Gastrocnemius medialis (tissue), 4 donors: ENCODE data around the gene ZDHHC17. TPM values are rescaled to one million over a fixed set of nuclear protein-coding genes. Genes with fewer than 3 reads are reported as not detected.

ENCODE experiments used
- ATAC-seq, 2 donors: fragments of 150-250 bp; one replicate each; pipeline ENCODE4 v1.9.1; 2016
- DNase-seq, 2 donors: peaks; one replicate each; pipeline ENCODE4 v3.0.0-alpha.2; 2019
- H3K27ac ChIP-seq, 4 donors: fragments of 200-600 bp; sonication (generic); 1 replicate in 1 of 4; 2 replicates in 3 of 4; pipeline ENCODE4 v1.5.1; 2016 to 2018; ENCODE audit warnings: mild to moderate bottlenecking in 2 of 4, moderate library complexity in 1 of 4
- H3K27me3 ChIP-seq, 3 donors: fragments of 200-600 bp; sonication (generic) in 2 of 3; 1 replicate in 1 of 3; 2 replicates in 2 of 3; pipeline versions ENCODE4 v1.5.1 to v1.6.0; 2016 to 2019; ENCODE audit warnings: mild to moderate bottlenecking in 1 of 3, moderate library complexity in 1 of 3
- H3K36me3 ChIP-seq, 2 donors: fragments of 200-600 bp; sonication (generic) in 1 of 2; one replicate each; pipeline ENCODE4 v1.5.1; 2017 to 2018
- H3K4me1 ChIP-seq, 2 donors: fragments of 200-600 bp; sonication (generic) in 1 of 2; one replicate each; pipeline ENCODE4 v1.5.1; 2016 to 2017; ENCODE audit warnings: mild to moderate bottlenecking in 2 of 2
- H3K4me3 ChIP-seq, 4 donors: fragments of 200-600 bp; sonication (generic) in 3 of 4; 1 replicate in 1 of 4; 2 replicates in 3 of 4; pipeline ENCODE4 v1.5.1; 2016 to 2019; ENCODE audit warnings: mild to moderate bottlenecking in 2 of 4
- H3K9me3 ChIP-seq, 3 donors: fragments of 200-600 bp; sonication (generic) in 2 of 3; 1 replicate in 1 of 3; 2 replicates in 2 of 3; pipeline ENCODE4 v1.5.1; 2016 to 2019
- CTCF ChIP-seq, 5 experiments: fragments of 450-650 bp in 3 of 5; fragments of 200-600 bp in 2 of 5; sonication (generic) in 2 of 5; IDR thresholded peaks in 4 of 5; conservative IDR thresholded peaks in 1 of 5; 1 replicate in 4 of 5; 2 replicates in 1 of 5; pipeline ENCODE4 v1.5.1; 2016 to 2019; ENCODE audit warnings: antibody characterized with exemption in 5 of 5, mild to moderate bottlenecking in 3 of 5, moderate library complexity in 3 of 5
- POLR2A ChIP-seq, 2 donors: fragments of 450-650 bp; IDR thresholded peaks; one replicate each; pipeline ENCODE4 v1.6.1; 2017; ENCODE audit warnings: antibody characterized with exemption in 2 of 2, mild to moderate bottlenecking in 2 of 2, moderate library complexity in 2 of 2
- in situ Hi-C, 4 donors: fragments of 200-750 bp; cut with MboI; loops; one replicate each; pipeline versions ENCODE4 v1.15.0 to v1.8.0; 2017; ENCODE audit warnings: low sequenced_read_pairs in 4 of 4
- intact Hi-C: fragments of 100-400 bp; cut with DNase I; formaldehyde crosslinking; loops from one replicate; pipeline ENCODE4 v1.15.1; 2023; ENCODE audit warnings: low total_unique reads
- total RNA-seq, 4 donors: library from RNA; depleted of rRNA; stranded (reverse); fragments of >200 nt; gene quantifications; one replicate each; pipeline versions ENCODE4 v1.1.0 to v1.2.3, GENCODE V29; 2016

The ZDHHC17 gene
- total RNA-seq, 4 donors from 2014 or later: 15.5 to 35.6 (median 19.3) TPM

DNA sequence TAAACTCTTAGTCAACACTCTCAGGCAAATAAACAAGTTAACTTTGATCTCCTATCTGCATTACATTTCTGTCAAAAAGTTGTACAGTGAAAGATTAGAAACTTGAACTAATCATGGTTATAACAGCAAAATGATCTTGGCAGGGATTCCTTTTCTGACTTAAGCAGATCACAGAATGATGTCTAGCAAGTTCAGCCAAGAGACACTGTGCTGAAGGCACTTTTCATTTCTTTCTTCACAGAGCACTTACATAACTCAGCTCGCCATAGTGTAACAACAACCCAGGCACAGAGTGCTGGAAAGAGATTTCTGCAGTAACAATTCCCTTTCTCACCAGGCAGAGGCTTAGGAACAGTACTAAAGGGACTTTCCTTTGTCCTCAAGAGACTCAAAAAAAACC is 134.5 kb downstream of the ZDHHC17 start:
- H3K27me3 ChIP-seq: no peaks in the 10 kb centered on the region
- ATAC-seq: peak in 1 of 2 donors; percentile 30
- in situ Hi-C loops (no loop called here), intact Hi-C loops (no loop called here)
- H3K27ac ChIP-seq: no peak overlapping the region
- TF ChIP-seq POLR2A (IDR thresholded peaks at IDR 0.05) (no peak), CTCF (IDR thresholded peaks at IDR 0.05 in 4 of 5, conservative IDR thresholded peaks at IDR 0.05 in 1 of 5) (no peak)
- no peak overlapping the region for H3K4me3 ChIP-seq
- no peaks in the 10 kb centered on the region for H3K36me3 ChIP-seq
- H3K9me3 ChIP-seq: no peaks in the 10 kb centered on the region
- DNase-seq: no peak
- H3K4me1 ChIP-seq: no peaks in the 10 kb centered on the region

DNA sequence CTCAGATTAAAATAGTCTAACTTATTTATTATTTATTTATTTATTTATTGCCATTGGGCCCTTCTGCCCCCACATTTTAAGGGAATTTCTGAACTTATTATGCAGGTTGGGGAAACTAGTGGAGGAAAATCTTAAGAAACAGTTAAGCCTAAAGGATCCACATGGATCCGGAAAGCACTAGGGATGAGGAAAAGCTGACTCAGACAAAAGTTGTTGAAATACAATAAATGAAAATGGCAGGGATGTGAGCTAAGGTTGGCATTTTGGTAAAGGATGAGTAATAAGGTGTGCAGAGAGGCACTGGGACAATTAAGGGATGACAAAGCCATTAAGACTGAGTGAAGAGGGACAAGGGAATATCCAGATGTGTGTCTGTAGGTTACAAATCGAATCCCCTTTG is 135.6 kb downstream of the ZDHHC17 start:
- H3K27me3 ChIP-seq: no peaks in the 10 kb centered on the region
- intact Hi-C loops (no loop called here), in situ Hi-C loops (no loop called here)
- no peak for ATAC-seq
- H3K4me1 ChIP-seq: no peaks in the 10 kb centered on the region
- H3K27ac ChIP-seq: no peak overlapping the region
- no peaks in the 10 kb centered on the region for H3K36me3 ChIP-seq
- H3K4me3 ChIP-seq: no peak overlapping the region
- TF ChIP-seq CTCF (IDR thresholded peaks at IDR 0.05 in 4 of 5, conservative IDR thresholded peaks at IDR 0.05 in 1 of 5) (no peak), POLR2A (IDR thresholded peaks at IDR 0.05) (no peak)
- DNase-seq: no peak
- H3K9me3 ChIP-seq: no peaks in the 10 kb centered on the region

GRCh38 chr12:76901628-76902380 is 137.9 kb downstream of the ZDHHC17 start:
- intact Hi-C loops (no loop called here), in situ Hi-C loops (no loop called here)
- no peak for TF ChIP-seq CTCF (IDR thresholded peaks at IDR 0.05 in 4 of 5, conservative IDR thresholded peaks at IDR 0.05 in 1 of 5)
- TF ChIP-seq POLR2A (IDR thresholded peaks at IDR 0.05): no peak
- Histone ChIP-seq H3K36me3 (no peaks in the 10 kb centered on the region), H3K27me3 (no peaks in the 10 kb centered on the region), H3K27ac (no peak overlapping the region), H3K4me3 (no peak overlapping the region), H3K4me1 (no peaks in the 10 kb centered on the region), H3K9me3 (no peaks in the 10 kb centered on the region)
- no peak for ATAC-seq
- DNase-seq: no peak

Other genes with a start within 250 kb of the ZDHHC17 start
- 10 to 100 TPM; 25.6 to 46.0 (median 43.4) TPM for gene OSBPL8, start 204.3 kb upstream of the ZDHHC17 start, total RNA-seq
- gene CSRP2, start 114.9 kb downstream of the ZDHHC17 start, total RNA-seq: 10 to 100 TPM in 3 of 4 donors, 1 to 10 TPM in 1; 6.9 to 24.2 (median 12.6) TPM